K562 (cell line): ENCODE measurements around the gene EXOC4. TPM values are rescaled to one million over a fixed set of nuclear protein-coding genes. Genes with fewer than 3 reads are reported as not detected.

Experiments
- ATAC-seq: fragments of 200-7000 bp; cut with Tn5 transposase; 3 replicates; pipeline ENCODE4 v1.9.1; 2020; ENCODE audit warnings: moderate library complexity
- BruUV-seq: library from RNA; stranded (reverse); fragments of 400-500 nt; replicated peaks from 2 replicates; lab custom pipeline; 2021; lab: Mats Ljungman, UMichigan
- CTCF ChIA-PET: fragments of 300-600 bp; formaldehyde crosslinking; extraction: SDS; loops from one replicate; lab custom pipeline; 2021; ENCODE audit warnings: low intra/inter-chr PET ratio; lab: Yijun Ruan, JAX
- POLR2A ChIA-PET: fragments of 300-600, 350-650 bp; sonication (Branson Sonifier 250); formaldehyde crosslinking; extraction: SDS; loops from one replicate; lab custom pipeline; 2021; ENCODE audit warnings: antibody characterized with exemption, inconsistent platforms; lab: Yijun Ruan, JAX
- DNase-seq, 4 experiments: peaks; one replicate each; pipeline versions ENCODE4 v3.0.0 to v3.0.0-alpha.2; 2011 to 2018; ENCODE audit warnings: low spot score in 3 of 4, mixed read lengths in 3 of 4; ENCODE audit errors: extremely low read depth in 1 of 4
- FAIRE-seq: peaks from 2 replicates; lab custom pipeline; 2011; peaks lifted over from hg19 to GRCh38; lab: Jason Lieb, UNC
- H2AFZ ChIP-seq: 2 replicates; pipeline ENCODE4 v1.6.0; 2011; ENCODE audit warnings: low read depth, low read length, control low read depth, inconsistent platforms
- H3K27ac ChIP-seq: fragments of 200-600 bp; 3 replicates; pipeline ENCODE4 v1.8.0; 2011; ENCODE audit warnings: low read depth, mild to moderate bottlenecking, control low read depth, inconsistent platforms, low read length, moderate library complexity, mixed read lengths; ENCODE audit errors: extremely low read depth
- H3K27me3 ChIP-seq, 2 experiments: fragments of 300-600 bp in 1 of 2; 2 replicates in 1 of 2; 3 replicates in 1 of 2; pipeline versions ENCODE4 v1.6.0 to v1.8.0; 2011; ENCODE audit warnings: inconsistent platforms in 2 of 2, low read length in 2 of 2, mild to moderate bottlenecking in 1 of 2, mixed read lengths in 1 of 2, moderate library complexity in 1 of 2; ENCODE audit not compliant: control insufficient read depth in 2 of 2, insufficient read depth in 2 of 2
- H3K36me3 ChIP-seq: fragments of 300-600 bp; 3 replicates; pipeline ENCODE4 v1.8.0; 2011; ENCODE audit warnings: mild to moderate bottlenecking, low read length, inconsistent platforms; ENCODE audit not compliant: control insufficient read depth, insufficient read depth
- H3K4me1 ChIP-seq, 2 experiments: fragments of 200-600 bp in 1 of 2; replicated peaks in 1 of 2; 2 replicates in 1 of 2; 3 replicates in 1 of 2; pipeline versions ENCODE4 v1.5.1 to v1.8.0; 2011; ENCODE audit warnings: inconsistent platforms in 2 of 2, low read length in 2 of 2, mild to moderate bottlenecking in 1 of 2, mixed read lengths in 1 of 2, moderate library complexity in 1 of 2; ENCODE audit not compliant: control insufficient read depth in 2 of 2, insufficient read depth in 2 of 2
- H3K4me2 ChIP-seq: 2 replicates; pipeline ENCODE4 v1.6.1; 2011; ENCODE audit warnings: low read length, control low read depth, inconsistent platforms, mixed read lengths; ENCODE audit not compliant: insufficient read depth
- H3K4me3 ChIP-seq: fragments of 200-600 bp; sonication (generic), shearing (Covaris generic); 2 replicates; pipeline ENCODE4 v1.5.1; 2016; ENCODE audit warnings: control low read depth, inconsistent platforms
- H3K79me2 ChIP-seq: fragments of 200-600 bp; 3 replicates; pipeline ENCODE4 v1.8.0; 2011; ENCODE audit warnings: low read length, inconsistent platforms; ENCODE audit not compliant: control insufficient read depth, insufficient read depth
- H3K9ac ChIP-seq, 2 experiments: 2 replicates each; pipeline versions ENCODE4 v1.6.0 to v1.6.1; 2011; ENCODE audit warnings: low read depth in 2 of 2, low read length in 2 of 2, control low read depth in 1 of 2, inconsistent platforms in 1 of 2, mild to moderate bottlenecking in 1 of 2, mixed read lengths in 1 of 2; ENCODE audit not compliant: insufficient read depth in 1 of 2
- H3K9me1 ChIP-seq: one replicate; pipeline ENCODE4 v1.6.0; 2011; ENCODE audit warnings: inconsistent platforms, mild to moderate bottlenecking, low read length, moderate library complexity; ENCODE audit not compliant: control insufficient read depth, insufficient read depth
- H3K9me3 ChIP-seq: replicated peaks from 2 replicates; pipeline ENCODE4 v1.5.1; 2011; ENCODE audit warnings: low read depth, low read length, inconsistent platforms; ENCODE audit not compliant: control insufficient read depth, insufficient read depth
- H4K20me1 ChIP-seq: replicated peaks from 2 replicates; pipeline ENCODE4 v1.6.1; 2011; ENCODE audit warnings: low read length, inconsistent platforms, mixed read lengths; ENCODE audit not compliant: control insufficient read depth, insufficient read depth
- BCOR ChIP-seq: fragments of 450-650 bp; IDR thresholded peaks from 2 replicates; pipeline ENCODE4 v1.6.1; 2016
- EP300 ChIP-seq: IDR thresholded peaks from 2 replicates; pipeline ENCODE4 v1.6.1; 2012; ENCODE audit warnings: low read length, improper control_type of control experiment
- FOS ChIP-seq: IDR thresholded peaks from 3 replicates; pipeline ENCODE4 v1.6.1; 2011; ENCODE audit not compliant: insufficient read length; ENCODE audit errors: extremely low read depth
- KAT8 ChIP-seq: fragments of 450-650 bp; IDR thresholded peaks from 2 replicates; pipeline ENCODE4 v1.6.1; 2016; ENCODE audit warnings: low read depth, mild to moderate bottlenecking
- MECOM ChIP-seq: fragments of 250-450 bp; sonication (Bioruptor Pico); IDR thresholded peaks from 2 replicates; pipeline ENCODE4 v1.8.0; 2022; ENCODE audit warnings: inconsistent platforms
- NONO ChIP-seq, 2 experiments: fragments of 200-400 bp in 1 of 2; fragments of 450-650 bp in 1 of 2; formaldehyde crosslinking in 1 of 2; IDR thresholded peaks; 2 replicates each; pipeline ENCODE4 v1.6.1; 2017; ENCODE audit warnings: low read depth in 2 of 2, mild to moderate bottlenecking in 2 of 2, moderate library complexity in 2 of 2, low read length in 1 of 2
- OTX1 ChIP-seq: fragments of 450-650 bp; formaldehyde crosslinking; IDR thresholded peaks from 2 replicates; pipeline ENCODE4 v1.4.0; 2022; ENCODE audit warnings: mild to moderate bottlenecking
- PHB2 ChIP-seq: fragments of 450-650 bp; IDR thresholded peaks from 2 replicates; pipeline ENCODE4 v1.6.1; 2017; ENCODE audit warnings: low read depth
- RBM17 ChIP-seq: fragments of 200-400 bp; formaldehyde crosslinking; IDR thresholded peaks from 2 replicates; pipeline ENCODE4 v1.6.1; 2017; ENCODE audit warnings: low read depth, mild to moderate bottlenecking, low read length, borderline replicate concordance
- TAF9B ChIP-seq: fragments of 450-650 bp; IDR thresholded peaks from 2 replicates; pipeline ENCODE4 v1.6.1; 2018; ENCODE audit warnings: mild to moderate bottlenecking; ENCODE audit not compliant: partially characterized antibody
- WHSC1 ChIP-seq: IDR thresholded peaks from one replicate; pipeline ENCODE4 v1.6.1; 2012; ENCODE audit warnings: low read length, control low read depth, inconsistent platforms
- ZFP36 ChIP-seq: fragments of 150-350 bp; IDR thresholded peaks from 2 replicates; pipeline ENCODE4 v1.6.1; 2018; ENCODE audit warnings: low read length, low read depth; ENCODE audit not compliant: partially characterized antibody
- ZNF324 ChIP-seq: fragments of 250-450 bp; sonication (Bioruptor Pico); IDR thresholded peaks from 2 replicates; pipeline ENCODE4 v1.4.0; 2020; ENCODE audit warnings: mild to moderate bottlenecking
- WGBS: fragments of 100-300 bp; shearing (Covaris generic); methylation state at CpG from one replicate; pipeline ENCODE4 v1.1.6; 2016; ENCODE audit warnings: low coverage, mixed read lengths; ENCODE audit not compliant: insufficient coverage; ENCODE audit errors: missing lambda C conversion rate; 5-methylcytosine and 5-hydroxymethylcytosine counted together
- in situ Hi-C: fragments of 300-500 bp; cut with MboI; formaldehyde crosslinking; loops from 4 replicates; pipeline ENCODE4 v1.15.0; 2018; ENCODE audit warnings: inconsistent platforms, mixed read lengths
- intact Hi-C: fragments of 100-400 bp; cut with micrococcal nuclease; formaldehyde crosslinking; loops from 2 replicates; pipeline ENCODE4 v1.14.2; 2022
- polyA plus RNA-seq, 8 experiments: library from polyadenylated mRNA; depleted of rRNA in 4 of 8; stranded (reverse) in 5 of 8; unstranded in 3 of 8; fragments of >200 nt; fragmentation: Nextera tagmentation in 2 of 8; fragmentation: Illumina TruSeq in 1 of 8; extraction: Ambion mirVana in 2 of 8; extraction: Trizol in 1 of 8; gene quantifications; 2 replicates each; pipeline versions ENCODE4 v1.2.1 to v1.2.3, GENCODE V29; 2011 to 2014; ENCODE audit warnings: inconsistent platforms in 1 of 8, missing spikeins in 1 of 8
- total RNA-seq, 7 experiments: library from RNA; depleted of rRNA in 6 of 7; stranded (reverse); fragments of >200 nt in 6 of 7; fragmentation: Illumina TruSeq in 2 of 7; extraction: Trizol in 2 of 7; gene quantifications; 2 replicates each; pipeline versions ENCODE4 v1.2.1 to v1.2.3, GENCODE V29; 2011 to 2021; ENCODE audit warnings: low replicate concordance in 1 of 7
- TF ChIP-seq, protein P1 (sequence below): fragments of 250-450 bp; sonication (Bioruptor Pico); IDR thresholded peaks from 2 replicates; pipeline ENCODE4 v1.8.0; 2022; ENCODE audit warnings: moderate library complexity, mild to moderate bottlenecking, inconsistent platforms
- TF ChIP-seq, protein P2 (sequence below): sonication (generic); formaldehyde crosslinking; IDR thresholded peaks from 2 replicates; pipeline ENCODE4 v1.8.1; 2023; ENCODE audit warnings: mild to moderate bottlenecking, missing genetic modification reagents
- TF ChIP-seq, protein P3 (sequence below): fragments of 250-450 bp; sonication (Bioruptor Pico); IDR thresholded peaks from 2 replicates; pipeline ENCODE4 v1.5.0; 2021; ENCODE audit warnings: mild to moderate bottlenecking, borderline replicate concordance

Gene EXOC4
- total and polyA plus RNA-seq, 9 of the 15 experiments (the other 6 are each of a cell fraction or from before 2014, with no cell fraction given): 18.5 to 73.1 (median 46.6) TPM

DNA sequence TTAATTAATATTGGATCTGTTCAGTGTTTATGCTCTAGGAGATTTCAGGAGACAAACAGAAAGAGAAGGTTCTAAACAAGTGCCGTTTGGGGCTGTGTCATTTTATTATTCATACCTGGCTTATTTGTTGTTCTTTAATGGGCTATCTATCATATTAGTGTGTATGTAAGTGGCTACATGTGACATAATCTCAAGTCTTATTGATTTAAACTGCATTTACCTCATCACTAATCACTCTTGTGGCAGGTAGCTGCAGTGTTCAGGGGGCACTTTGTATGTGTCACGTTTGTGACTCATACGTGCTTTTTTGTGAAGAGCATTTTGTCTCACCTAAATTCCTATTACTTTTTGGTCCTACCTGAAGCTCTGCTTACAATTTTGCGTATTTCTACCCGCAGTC is 95.4 kb downstream of the EXOC4 start:
- Histone ChIP-seq H2AFZ (no peak overlapping the region), H3K27ac (no peak overlapping the region), H3K9me3 (0 out of 2 replicates have a peak, but pooled peaks cover 2% of the 10 kb centered on the region), H3K4me2 (no peak overlapping the region), H4K20me1 (no peaks in the 10 kb centered on the region), H3K79me2 (peaks cover 2% of the 10 kb centered on the region; the same call in 1 of the 3 replicates), H3K4me1 (no peaks in the 10 kb centered on the region), H3K9ac (no peak overlapping the region), H3K27me3 (no peaks in the 10 kb centered on the region), H3K36me3 (no peaks in the 10 kb centered on the region), H3K9me1 (no peaks in the 10 kb centered on the region), H3K4me3 (no peak overlapping the region)
- ATAC-seq: no peak
- no TSS peak for BruUV-seq
- no peak for TF ChIP-seq FOS
- TF ChIP-seq, protein P1, sequence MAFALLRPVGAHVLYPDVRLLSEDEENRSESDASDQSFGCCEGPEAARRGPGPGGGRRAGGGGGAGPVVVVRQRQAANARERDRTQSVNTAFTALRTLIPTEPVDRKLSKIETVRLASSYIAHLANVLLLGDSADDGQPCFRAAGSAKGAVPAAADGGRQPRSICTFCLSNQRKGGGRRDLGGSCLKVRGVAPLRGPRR (CRISPR knock-in tag): no peak
- no peak for TF ChIP-seq ZFP36
- TF ChIP-seq OTX1 (CRISPR knock-in tag): no peak
- no peak for TF ChIP-seq MECOM (CRISPR knock-in tag)
- no peak for TF ChIP-seq ZNF324 (CRISPR knock-in tag)
- no peak for TF ChIP-seq BCOR
- no peak for TF ChIP-seq KAT8
- no peak for TF ChIP-seq TAF9B
- TF ChIP-seq PHB2: no peak
- TF ChIP-seq WHSC1: no peak
- TF ChIP-seq RBM17: no peak
- TF ChIP-seq, protein P2, sequence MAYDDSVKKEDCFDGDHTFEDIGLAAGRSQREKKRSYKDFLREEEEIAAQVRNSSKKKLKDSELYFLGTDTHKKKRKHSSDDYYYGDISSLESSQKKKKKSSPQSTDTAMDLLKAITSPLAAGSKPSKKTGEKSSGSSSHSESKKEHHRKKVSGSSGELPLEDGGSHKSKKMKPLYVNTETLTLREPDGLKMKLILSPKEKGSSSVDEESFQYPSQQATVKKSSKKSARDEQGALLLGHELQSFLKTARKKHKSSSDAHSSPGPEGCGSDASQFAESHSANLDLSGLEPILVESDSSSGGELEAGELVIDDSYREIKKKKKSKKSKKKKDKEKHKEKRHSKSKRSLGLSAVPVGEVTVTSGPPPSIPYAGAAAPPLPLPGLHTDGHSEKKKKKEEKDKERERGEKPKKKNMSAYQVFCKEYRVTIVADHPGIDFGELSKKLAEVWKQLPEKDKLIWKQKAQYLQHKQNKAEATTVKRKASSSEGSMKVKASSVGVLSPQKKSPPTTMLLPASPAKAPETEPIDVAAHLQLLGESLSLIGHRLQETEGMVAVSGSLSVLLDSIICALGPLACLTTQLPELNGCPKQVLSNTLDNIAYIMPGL: no peak
- TF ChIP-seq EP300: no peak
- no peak for TF ChIP-seq NONO (IDR thresholded peaks at IDR 0.05; ENCODE audit: low read depth in 2 of 2, low read length in 1 of 2)
- TF ChIP-seq, protein P3, sequence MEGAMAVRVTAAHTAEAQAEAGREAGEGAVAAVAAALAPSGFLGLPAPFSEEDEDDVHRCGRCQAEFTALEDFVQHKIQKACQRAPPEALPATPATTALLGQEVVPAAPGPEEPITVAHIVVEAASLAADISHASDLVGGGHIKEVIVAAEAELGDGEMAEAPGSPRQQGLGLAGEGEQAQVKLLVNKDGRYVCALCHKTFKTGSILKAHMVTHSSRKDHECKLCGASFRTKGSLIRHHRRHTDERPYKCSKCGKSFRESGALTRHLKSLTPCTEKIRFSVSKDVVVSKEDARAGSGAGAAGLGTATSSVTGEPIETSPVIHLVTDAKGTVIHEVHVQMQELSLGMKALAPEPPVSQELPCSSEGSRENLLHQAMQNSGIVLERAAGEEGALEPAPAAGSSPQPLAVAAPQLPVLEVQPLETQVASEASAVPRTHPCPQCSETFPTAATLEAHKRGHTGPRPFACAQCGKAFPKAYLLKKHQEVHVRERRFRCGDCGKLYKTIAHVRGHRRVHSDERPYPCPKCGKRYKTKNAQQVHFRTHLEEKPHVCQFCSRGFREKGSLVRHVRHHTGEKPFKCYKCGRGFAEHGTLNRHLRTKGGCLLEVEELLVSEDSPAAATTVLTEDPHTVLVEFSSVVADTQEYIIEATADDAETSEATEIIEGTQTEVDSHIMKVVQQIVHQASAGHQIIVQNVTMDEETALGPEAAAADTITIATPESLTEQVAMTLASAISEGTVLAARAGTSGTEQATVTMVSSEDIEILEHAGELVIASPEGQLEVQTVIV: no peak
- DNase-seq: no peak
- ChIA-PET CTCF (no interaction called here), POLR2A (no interaction called here)
- WGBS: 71% methylated on average over 5 of the region's 5 CpGs
- in situ Hi-C loops: no loop called here
- FAIRE-seq: no peak
- intact Hi-C loops: no loop called here
